ENCODE data around the gene IFNA13. TPM values are rescaled to one million over a fixed set of nuclear protein-coding genes. Genes with fewer than 3 reads are reported as not detected.

The IFNA13 gene
- total and polyA plus RNA-seq, 12 donors: not detected

- 18 to 20% methylated on average over 7 of the region's 7 CpGs for WGBS, 2 donors
- peak in 1 of 2 donors; percentile 34 for DNase-seq
- Histone ChIP-seq H3K4me3 (no peak overlapping the region), H3K27me3 (no peaks in the 10 kb centered on the region), H3K9me3 (no peaks in the 10 kb centered on the region), H3K27ac (no peak overlapping the region), H3K4me1 (peaks cover 0 to 21% (median 0%) of the 10 kb centered on the region in 9 donors), H3K36me3 (peaks cover 0 to 29% (median 6%) of the 10 kb centered on the region in 9 donors)
- TF ChIP-seq, protein P1, sequence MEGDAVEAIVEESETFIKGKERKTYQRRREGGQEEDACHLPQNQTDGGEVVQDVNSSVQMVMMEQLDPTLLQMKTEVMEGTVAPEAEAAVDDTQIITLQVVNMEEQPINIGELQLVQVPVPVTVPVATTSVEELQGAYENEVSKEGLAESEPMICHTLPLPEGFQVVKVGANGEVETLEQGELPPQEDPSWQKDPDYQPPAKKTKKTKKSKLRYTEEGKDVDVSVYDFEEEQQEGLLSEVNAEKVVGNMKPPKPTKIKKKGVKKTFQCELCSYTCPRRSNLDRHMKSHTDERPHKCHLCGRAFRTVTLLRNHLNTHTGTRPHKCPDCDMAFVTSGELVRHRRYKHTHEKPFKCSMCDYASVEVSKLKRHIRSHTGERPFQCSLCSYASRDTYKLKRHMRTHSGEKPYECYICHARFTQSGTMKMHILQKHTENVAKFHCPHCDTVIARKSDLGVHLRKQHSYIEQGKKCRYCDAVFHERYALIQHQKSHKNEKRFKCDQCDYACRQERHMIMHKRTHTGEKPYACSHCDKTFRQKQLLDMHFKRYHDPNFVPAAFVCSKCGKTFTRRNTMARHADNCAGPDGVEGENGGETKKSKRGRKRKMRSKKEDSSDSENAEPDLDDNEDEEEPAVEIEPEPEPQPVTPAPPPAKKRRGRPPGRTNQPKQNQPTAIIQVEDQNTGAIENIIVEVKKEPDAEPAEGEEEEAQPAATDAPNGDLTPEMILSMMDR (IDR thresholded peaks at IDR 0.05): peak; percentile 32 to 79 (median 69)
- intact Hi-C loops (cut with DNase I): loop anchor here in 5 of 10 donors (2.0 to 10.0 kb wide), 5 partner anchors 79 to 477 kb away; no protein-coding TSS in a partner anchor
- peak in 7 of 8 donors; percentile 46 to 80 (median 64) for ATAC-seq
These were observed 49.6 kb downstream of the IFNA13 start for GRCh38 chr9:21317956-21318923.

Other genes with a start within 250 kb of the IFNA13 start
- gene IFNW1, start 226.2 kb downstream of the IFNA13 start, total RNA-seq: not detected
- gene IFNW1, start 226.2 kb downstream of the IFNA13 start, polyA plus RNA-seq: not detected
- gene IFNA21, start 201.4 kb downstream of the IFNA13 start, total RNA-seq: not detected
- not detected for gene IFNA21, start 201.4 kb downstream of the IFNA13 start, polyA plus RNA-seq
- gene IFNA4, start 180.5 kb downstream of the IFNA13 start, total RNA-seq: not detected
- gene IFNA4, start 180.5 kb downstream of the IFNA13 start, polyA plus RNA-seq: not detected
- not detected for gene IFNA7, start 165.9 kb downstream of the IFNA13 start, total RNA-seq
- gene IFNA7, start 165.9 kb downstream of the IFNA13 start, polyA plus RNA-seq: not detected
- gene IFNA10, start 160.9 kb downstream of the IFNA13 start, total RNA-seq: not detected
- gene IFNA10, start 160.9 kb downstream of the IFNA13 start, polyA plus RNA-seq: not detected
- gene IFNA16, start 150.7 kb downstream of the IFNA13 start, total RNA-seq: not detected
- gene IFNA16, start 150.7 kb downstream of the IFNA13 start, polyA plus RNA-seq: not detected
- not detected for gene IFNA17, start 139.8 kb downstream of the IFNA13 start, total RNA-seq
- gene IFNA17, start 139.8 kb downstream of the IFNA13 start, polyA plus RNA-seq: not detected
- not detected for gene IFNA14, start 128.1 kb downstream of the IFNA13 start, total RNA-seq
- gene IFNA14, start 128.1 kb downstream of the IFNA13 start, polyA plus RNA-seq: not detected
- not detected for gene IFNA5, start 62.7 kb downstream of the IFNA13 start, total RNA-seq
- not detected for gene IFNA5, start 62.7 kb downstream of the IFNA13 start, polyA plus RNA-seq
- 10 to 100 TPM; 10.8 to 14.3 (median 11.9) TPM for gene KLHL9, start 32.7 kb downstream of the IFNA13 start, total RNA-seq
- gene KLHL9, start 32.7 kb downstream of the IFNA13 start, polyA plus RNA-seq: 1 to 10 TPM; 6.0 to 6.4 TPM
- gene IFNA6, start 17.2 kb downstream of the IFNA13 start, total RNA-seq: not detected
- not detected for gene IFNA6, start 17.2 kb downstream of the IFNA13 start, polyA plus RNA-seq
- gene IFNA2, start 17.3 kb upstream of the IFNA13 start, total RNA-seq: not detected
- not detected for gene IFNA2, start 17.3 kb upstream of the IFNA13 start, polyA plus RNA-seq
- gene IFNA8, start 41.1 kb upstream of the IFNA13 start, total RNA-seq: not detected
- gene IFNA8, start 41.1 kb upstream of the IFNA13 start, polyA plus RNA-seq: not detected
- gene IFNA1, start 72.4 kb upstream of the IFNA13 start, total RNA-seq: not detected
- not detected for gene IFNA1, start 72.4 kb upstream of the IFNA13 start, polyA plus RNA-seq
- not detected for gene IFNE, start 114.3 kb upstream of the IFNA13 start, total RNA-seq
- gene IFNE, start 114.3 kb upstream of the IFNA13 start, polyA plus RNA-seq: not detected

Measured in heart right ventricle (tissue), 16 donors.